HPDE6-E6E7 (cell line): ENCODE measurements around the gene MORN2.
A peak's percentile ranks its signal among the peaks of the same experiment; 100 is the strongest.

Source experiments
- DNase-seq: peaks from one replicate; pipeline ENCODE4 v3.0.0; 2011; ENCODE audit warnings: missing footprints; ENCODE audit errors: extremely low spot score

Gene MORN2

DNA sequence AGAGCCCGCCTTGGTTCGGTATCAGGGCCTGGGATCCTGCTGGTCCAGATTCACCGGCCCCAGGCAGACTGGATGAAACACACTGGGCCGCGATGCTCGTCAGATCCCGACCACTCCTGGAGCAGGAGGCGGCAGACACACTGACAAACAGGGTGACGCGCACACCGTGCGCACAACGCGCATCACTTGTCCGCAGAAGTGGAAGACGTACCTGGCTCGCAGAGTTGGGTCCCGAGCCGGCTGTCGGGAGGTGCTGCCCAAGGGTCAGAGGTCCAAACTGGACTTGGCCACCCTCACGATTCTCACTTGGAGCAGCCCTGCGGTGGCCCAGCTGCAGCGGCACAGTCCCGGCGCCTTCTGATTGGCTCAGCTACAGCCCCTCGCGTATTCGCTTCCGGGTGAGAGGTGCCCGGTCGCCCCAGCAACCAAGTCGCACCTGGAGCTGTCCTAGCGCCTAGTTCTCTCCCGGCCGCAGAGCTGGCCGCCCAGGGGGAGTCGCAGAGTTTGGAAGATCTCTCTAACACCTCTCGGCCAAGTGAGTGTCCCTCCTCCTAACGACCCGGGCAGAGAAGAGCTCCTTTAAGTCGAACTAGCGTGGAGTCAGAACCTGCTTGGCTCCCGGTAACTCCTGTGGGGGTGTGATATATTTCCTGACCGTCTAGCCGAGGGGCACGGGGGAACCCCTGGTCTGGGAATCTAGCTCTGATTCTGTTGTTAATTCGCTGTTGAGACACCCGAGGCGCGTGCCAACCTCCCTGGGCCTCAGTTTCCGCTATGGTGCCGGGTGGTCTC lies at the start of gene MORN2, which contains the start of gene DHX57:
TSS of gene MORN2 (plus strand) at position 401 of the 792 bp plus-strand sequence.
TSS of gene DHX57 (minus strand) at position 359 of the 792 bp plus-strand sequence. CDS start 7,529 bp downstream, outside the sequence.
- peak; percentile 89 for DNase-seq

DNA sequence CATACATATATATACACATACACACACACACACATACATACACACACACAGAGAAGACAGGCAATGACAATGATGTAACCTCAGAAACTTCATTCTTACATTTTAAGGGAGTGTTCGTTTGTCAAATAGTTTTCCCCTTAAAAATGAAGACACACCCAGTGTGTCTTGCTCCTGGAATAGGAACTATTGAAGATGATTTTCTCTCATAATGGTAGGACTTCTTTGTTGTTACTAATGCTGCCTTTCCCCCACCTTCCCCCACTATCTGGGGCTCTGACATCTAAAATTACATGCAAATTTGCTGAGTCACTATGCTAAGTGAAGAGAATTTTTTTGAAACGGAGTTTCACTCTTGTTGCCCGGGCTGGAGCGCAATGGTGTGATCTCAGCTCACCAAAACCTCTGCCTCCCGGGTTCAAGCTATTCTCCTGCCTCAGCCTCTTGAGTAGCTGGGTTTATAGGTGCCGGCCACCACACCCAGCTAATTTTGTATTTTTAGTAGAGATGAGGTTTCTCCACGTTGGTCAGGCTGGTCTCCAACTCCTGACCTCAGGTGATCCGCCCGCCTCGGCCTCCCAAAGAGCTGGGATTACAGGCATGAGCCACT lies 48.1 kb upstream of the MORN2 start:
- DNase-seq: peak; percentile 23

DNA sequence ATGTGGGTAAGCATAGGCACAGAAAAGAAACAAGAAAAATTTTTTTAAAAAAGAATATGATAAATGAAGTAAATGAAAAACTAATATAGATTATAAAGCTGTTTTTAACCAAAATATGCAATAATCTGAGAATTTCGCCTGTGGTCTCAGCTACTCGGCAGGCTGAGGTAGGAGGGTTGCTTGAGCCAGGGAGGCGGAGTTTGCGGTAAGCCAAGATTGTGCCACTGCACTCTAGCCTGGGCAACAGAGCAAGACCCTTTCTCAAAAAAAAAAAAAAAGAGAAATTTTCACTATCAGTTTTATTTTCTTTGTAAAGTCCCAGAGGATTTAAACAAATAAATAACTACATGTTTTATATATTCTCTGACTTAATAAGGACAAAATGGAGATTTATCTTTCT lies 47.3 kb upstream of the MORN2 start:
- no peak for DNase-seq

DNA sequence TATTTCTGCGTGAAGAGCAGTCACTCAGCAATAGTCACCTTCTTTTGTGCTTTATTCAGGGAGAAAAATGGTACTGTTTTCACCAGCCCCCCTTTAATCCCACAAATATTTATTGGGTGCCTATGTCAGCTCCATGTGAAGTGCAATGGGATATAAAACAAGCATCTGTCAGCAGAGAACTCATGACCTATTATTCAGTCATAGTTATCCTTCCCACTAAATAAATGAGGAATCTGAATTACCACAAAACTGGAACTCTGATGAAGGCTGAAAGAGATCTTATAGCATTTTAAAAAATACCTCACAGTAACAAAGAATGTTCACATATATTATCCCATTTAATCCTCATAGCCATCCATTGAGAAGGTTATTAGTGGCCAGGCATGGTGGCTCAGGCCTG lies 45.8 kb upstream of the MORN2 start:
- DNase-seq: no peak

DNA sequence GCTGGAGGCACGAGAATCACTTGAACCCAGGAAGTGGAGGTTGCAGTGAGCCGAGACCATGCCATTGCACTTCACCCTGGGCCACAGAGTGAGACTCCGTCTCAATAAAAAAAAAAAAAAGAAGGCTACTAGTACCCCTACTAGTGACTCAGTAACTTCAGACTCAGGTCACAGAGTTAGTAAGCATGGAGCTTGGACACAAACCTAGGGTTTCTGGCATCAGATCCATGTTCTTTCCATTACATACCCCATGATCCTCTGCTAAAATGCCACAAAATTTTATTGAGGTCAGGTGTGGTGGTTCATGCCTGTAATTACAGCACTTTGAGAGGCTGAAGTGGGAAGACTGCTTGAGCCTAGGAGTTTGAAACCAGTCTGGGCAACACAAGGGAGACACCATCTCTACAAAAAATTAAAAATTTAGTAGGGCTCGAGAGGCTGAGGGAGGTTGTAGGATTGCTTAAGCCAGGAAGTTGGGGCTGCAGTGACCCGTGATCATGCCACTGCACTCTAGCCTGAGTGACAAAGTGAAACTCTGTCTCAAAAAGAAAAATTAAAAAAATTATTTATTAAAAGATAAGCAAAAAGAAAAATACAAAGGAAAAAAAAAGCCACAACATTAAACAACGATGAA lies 45.1 kb upstream of the MORN2 start:
- DNase-seq: no peak

DNA sequence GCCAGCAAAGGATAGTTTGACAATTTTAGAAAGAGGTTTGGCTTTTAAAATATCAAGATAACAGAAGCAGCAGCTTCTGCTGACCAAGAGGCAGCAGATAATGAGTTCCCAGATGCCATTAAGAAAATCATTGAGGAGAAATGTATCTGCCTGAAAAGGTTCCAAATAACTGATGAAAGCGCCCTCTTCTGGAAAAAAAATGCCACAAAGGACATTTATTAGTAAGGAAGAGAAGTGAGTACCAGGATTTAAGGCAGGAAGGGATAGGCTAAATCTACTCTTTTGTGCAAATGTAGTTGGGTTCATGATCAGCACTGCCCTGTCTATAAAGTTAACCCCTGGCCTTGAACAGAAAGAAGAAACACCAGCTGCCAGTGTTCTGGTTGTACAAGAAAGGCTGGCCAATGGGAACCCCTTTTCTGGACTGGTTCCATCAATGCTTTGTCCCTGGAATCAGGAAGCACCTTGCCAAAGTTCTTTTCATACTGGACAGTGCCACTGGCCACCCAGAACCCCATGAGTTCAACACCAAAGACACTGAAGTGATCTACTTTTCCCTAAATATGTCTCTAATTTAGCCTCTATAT lies 40.7 kb upstream of the MORN2 start:
- DNase-seq: no peak

DNA sequence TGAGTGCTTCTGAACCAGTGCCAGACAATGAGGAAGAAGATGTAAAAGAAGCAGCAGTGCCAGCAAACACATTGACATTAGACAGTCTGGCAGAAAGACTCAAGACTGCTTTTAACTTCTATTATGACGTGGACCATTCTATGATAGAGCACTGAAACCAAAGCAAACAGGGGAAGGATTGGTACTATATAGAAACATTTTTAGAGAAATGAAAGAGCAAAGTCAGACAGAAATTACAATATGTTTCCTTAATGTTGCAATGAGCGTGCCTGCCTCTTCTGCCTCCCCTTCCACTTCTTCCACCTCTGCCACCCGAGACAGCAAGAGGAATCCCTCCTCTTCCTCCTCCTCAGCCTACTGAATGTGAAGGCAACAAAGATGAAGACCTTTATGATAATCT lies 39.8 kb upstream of the MORN2 start:
- no peak for DNase-seq

DNA sequence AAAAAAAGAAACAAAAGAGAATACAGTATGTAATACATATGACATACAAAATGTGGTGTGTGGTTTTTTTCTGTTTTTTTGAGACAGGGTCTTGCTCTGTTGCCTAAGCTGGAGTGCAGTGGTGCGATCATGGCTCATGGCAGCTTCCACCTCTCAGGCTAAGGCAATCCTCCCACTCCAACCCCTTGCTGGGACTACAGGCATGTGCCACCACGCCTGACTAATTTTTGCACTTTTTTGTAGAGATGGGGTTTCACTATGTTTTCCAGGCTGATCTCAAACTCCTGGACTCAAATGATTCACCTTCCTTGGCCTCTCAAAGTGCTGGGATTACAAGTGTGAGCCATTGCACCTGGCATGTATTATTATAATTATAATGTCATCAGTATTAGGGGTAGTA lies 39.0 kb upstream of the MORN2 start:
- no peak for DNase-seq

DNA sequence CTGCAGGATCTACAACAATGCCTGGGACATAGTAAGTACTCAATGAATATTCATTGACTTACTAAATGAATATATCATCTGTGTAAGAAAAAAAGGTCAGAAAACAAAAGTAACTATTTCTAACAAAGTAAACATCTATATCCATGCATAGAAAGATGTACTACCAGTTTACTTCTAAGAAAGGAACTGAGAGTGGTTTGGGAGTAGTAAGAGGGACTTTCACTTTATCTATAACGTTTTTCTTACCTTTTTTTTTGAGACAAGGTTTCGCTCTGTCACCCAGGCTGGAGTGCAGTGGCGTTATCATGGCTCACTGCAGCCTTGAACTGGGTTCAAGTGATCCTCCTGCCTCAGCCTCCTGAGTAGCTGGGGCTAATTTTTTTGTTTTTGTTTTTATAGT lies 25.7 kb upstream of the MORN2 start:
- no peak for DNase-seq

DNA sequence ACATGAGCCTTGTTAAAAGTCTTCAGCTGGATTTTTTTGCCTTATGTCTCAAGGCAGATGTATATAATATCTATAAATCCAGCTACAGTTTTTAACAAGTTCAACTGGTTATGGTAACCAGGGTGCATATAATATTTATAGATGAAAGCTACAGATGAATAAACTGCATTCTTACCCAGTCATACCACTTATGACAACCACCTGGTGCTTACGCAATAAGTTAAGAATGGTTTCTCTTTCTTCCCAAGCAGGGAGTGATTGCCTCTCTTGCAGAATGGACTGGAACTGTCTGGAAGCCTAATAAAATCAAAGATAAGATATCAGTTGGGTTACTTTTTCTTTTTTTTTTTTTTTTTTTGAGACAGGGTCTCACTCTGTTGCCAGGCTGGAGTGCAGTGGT lies 19.6 kb upstream of the MORN2 start:
- DNase-seq: peak; percentile 56

DNA sequence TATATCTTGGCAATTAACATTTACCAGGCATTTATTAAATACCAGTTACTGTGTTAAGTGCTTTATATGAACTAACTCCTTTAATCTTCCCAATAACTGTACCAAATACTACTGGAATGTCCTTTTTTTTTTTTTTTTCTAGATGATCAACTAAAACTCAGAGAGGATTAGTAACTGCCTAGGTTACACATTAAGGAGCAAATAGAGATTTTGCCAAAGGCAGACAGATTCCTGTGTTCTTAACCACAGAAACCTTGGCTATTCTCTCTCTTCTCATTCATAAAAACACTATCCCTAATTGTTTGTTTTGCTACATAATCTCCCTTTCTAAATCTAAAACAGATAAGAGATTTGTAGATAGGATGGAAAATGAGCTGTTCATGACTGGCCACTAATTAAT lies 13.3 kb upstream of the MORN2 start:
- DNase-seq: no peak

DNA sequence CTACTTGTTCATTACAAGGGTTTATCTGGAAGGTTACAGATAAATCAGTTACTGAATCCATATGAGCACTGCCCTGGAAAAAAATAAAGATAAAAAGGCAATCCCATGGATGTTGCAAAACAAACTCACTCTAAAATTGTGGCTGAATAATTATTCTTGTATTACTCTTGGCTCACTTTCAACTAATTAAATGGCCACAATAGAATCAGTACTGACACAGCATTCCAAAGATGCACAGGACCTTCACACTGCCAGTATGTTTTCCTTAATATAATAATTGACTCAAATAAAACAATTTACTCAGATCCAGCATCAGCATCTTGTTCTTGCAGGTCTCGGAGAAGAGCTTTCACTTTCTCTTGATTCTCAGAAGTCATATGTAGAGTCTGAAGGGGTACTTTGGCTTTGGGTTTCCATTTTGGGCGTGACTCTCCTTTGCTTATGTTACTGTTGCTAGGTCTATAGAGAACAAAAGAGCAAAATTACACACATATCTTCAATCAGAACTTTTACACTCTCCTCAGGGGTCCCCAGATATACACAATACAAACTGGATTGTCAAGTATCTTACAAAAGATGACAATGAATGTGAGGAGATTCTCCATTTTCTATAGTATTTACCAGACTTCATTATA lies 12.6 kb upstream of the MORN2 start:
- DNase-seq: no peak

DNA sequence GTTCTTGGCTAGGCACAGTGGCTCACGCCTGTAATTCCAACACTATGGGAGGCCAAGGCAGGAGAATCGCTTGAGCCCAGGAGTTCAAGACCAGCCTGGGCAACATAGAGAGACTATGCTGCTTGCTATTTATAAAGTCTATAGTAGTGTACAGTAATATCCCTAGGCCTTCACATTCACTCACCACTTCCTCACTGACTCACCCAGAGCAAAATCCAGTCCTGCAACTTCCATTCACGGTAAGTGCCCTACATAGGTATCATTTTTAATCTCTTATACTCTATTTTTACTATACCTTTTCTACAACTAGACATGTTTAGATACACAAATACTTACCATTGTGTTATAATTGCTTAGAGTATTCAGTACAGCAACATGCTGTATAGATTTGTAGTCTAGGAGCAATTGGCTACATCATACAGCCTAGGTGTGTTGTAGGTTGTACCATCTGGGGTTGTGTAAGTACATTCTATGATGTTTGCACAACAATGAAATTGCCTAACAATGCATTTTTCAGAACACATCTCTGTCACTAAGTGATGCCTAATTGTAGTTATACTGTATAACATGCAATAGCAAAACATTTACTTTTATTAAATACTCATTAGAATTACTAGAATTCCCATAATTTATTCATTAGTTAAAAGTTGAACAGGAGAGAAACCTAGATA lies 8.9 kb upstream of the MORN2 start:
- peak; percentile 25 for DNase-seq

DNA sequence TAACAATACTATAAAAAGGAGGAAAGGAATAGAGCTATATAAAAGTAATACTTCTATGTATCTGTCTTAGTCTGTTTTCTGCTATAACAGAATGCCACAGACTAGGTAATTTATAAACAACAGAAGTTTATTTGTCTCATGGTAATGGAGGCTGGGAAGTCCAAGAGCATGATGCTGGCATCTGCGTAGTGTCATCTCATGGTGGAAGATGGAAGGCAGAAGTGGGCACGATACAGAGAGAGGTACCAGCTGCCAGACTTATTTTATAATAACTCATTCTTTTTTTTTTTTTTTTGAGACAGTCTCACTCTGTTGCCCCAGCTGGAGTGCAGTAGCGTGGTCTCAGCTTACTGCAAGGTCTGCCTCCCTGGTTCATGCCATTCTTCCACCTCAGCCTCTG lies 4.3 kb upstream of the MORN2 start:
- no peak for DNase-seq

DNA sequence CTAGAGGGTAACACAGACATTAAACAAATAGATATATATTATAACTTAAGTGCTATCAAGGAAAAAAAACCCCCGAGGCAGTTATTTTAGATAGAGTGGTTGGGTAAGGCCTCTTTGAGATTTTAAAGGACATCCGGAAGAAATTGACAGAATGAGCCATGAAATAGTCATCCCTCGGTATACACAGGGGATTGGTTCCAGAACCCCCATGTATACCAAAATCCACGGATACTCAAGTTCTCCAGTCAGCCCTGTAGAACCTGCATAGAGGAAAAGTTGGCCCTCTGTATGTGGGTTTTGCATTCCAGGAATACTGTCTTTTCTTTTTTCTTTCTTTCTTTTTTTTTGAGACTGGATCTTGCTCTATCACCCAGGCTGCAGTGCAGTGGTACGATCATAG lies 2.0 kb upstream of the MORN2 start:
- no peak for DNase-seq

DNA sequence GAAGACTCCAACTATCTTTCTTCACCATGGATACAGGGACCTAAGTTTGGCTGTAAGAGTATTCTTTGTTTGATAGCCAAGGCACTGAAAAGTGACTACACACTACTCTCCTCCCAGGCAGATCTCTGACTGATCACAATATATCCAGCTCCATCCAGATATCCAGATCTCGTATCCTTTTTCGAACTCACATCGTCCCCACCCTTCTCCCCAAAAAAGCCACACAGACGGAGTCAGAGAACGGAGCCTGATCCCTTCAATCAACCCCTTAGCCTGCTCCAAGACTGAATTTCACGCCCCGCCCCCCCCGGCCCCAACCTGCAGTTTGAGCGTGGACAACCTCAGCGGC lies 575 bp upstream of the MORN2 start:
- DNase-seq: no peak

DNA sequence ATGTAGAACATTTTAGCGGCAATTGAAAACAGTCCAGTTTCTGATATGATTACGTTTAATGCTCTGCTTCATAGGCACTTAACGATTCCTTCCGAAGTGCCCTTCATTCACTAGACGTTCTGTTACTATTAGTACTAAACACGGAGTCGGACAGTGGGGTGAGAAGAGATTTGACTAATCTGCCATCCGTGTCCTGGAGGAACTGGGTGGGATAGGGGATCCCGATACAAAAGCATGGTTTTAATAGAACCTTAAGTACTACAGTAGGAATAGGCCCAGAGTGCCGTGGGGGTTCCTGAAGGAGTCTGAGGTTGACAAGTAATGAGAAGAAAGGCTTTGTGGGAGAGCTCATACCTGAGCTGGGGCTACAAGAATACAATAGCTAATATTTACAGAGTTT lies 631 bp downstream of the MORN2 start:
- no peak for DNase-seq

DNA sequence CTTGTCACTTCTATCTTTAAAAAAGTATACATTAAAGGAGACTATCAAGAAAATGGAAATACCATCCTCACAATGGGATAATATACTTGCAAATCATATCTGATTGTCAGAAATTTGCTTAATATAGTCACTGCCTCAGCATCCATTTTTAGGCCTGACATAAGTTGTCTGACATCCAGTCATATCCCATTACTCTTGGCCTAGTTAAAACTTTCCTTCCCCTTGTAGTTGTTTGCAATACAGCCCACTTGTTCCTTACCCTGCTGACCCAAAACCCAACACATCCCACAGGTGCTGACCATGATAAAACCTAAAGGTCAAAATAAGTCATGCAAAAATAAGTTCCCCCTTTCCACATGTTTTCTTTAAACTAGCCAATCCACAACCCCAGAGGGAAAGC lies 10.3 kb downstream of the MORN2 start:
- DNase-seq: no peak

DNA sequence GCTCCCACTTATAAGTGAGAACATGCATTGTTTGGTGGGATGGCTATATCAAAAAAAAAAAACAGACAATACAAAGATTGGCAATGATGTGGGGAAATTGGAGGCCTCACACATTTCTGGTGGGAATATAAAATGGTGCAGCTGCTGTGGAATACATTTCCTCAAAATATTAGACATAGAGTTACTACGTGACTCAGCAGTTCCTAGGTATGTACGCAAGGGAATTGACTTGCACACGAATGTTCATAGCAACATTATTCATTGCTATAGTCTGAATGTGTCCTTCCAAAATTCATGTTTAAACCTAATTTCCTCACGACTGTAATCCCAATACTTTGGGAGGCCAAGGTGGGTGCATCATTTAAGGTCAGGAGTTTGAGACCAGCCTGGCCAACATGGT lies 11.6 kb downstream of the MORN2 start:
- DNase-seq: no peak

DNA sequence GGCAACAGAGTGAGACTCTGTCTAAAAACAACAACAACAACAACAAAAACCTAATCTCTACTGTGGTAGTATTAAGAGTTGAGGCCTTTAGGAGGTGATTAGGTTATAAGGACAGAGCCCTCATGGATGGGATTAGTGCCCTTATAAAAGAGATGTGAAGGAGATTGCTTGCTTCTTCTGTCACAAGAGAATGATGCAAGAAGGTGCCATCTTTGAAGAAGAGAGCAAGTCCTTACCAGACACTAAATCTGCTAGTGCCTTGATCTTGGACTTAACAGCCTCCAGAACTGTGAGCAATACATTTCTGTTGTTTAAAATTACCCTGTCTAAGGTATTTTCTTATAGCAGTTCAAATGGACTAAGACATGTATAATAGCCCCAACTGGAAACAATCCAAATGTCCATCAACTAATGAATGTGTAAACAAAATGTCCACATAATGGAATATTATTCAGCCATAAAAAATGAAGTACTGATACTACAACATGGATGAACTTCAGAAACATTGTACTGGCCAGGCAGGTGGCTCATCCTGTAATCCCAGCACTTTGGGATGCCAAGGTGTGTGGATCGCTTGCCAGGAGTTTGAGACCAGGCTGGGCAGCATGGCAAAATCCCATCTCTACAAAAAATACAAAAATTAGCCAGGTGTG lies 12.3 kb downstream of the MORN2 start:
- DNase-seq: no peak

DNA sequence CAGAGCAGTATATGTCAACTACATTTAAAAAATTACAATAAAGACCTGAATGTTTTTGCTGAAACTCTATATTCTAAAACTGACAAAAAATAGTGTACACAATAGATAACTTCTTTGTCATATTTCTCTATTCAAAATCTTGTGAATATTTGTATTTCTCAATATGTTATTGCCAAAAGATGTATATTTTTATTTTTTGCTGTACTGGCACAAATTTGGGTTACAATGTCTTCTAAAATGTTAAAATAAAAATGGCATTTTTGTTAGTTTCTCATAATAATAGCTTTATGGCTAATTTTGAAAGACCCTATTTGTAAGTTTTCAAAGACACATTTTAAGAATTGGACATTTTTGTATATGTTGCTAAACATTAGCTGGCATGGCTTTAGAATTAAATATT lies 13.3 kb downstream of the MORN2 start:
- no peak for DNase-seq
